Esophagus squamous epithelium (tissue), 5 donors: Measurements from ENCODE around the gene ECEL1. TPM values are rescaled to one million over a fixed set of nuclear protein-coding genes. Genes with fewer than 3 reads are reported as not detected.

Source experiments
- DNase-seq: peaks from one replicate; lab custom pipeline; 2025; lab: John Stamatoyannopoulos, UW
- H3K27ac ChIP-seq, 4 donors: fragments of 200-600 bp; sonication (generic); one replicate each; pipeline ENCODE4 v1.5.1; 2016 to 2019; ENCODE audit warnings: mild to moderate bottlenecking in 1 of 4
- H3K27me3 ChIP-seq, 4 donors: fragments of 200-600 bp; sonication (generic); 1 replicate in 3 of 4; 2 replicates in 1 of 4; pipeline versions ENCODE4 v1.5.1 to v1.6.0; 2017 to 2021; ENCODE audit warnings: antibody characterized with exemption in 1 of 4
- H3K36me3 ChIP-seq, 3 donors: fragments of 200-600 bp; sonication (generic); one replicate each; pipeline ENCODE4 v1.5.1; 2016 to 2019
- H3K4me1 ChIP-seq, 3 donors: fragments of 200-600 bp; sonication (generic); one replicate each; pipeline ENCODE4 v1.5.1; 2017 to 2019
- H3K4me3 ChIP-seq, 4 donors: fragments of 200-600 bp; sonication (generic); 1 replicate in 3 of 4; 2 replicates in 1 of 4; pipeline ENCODE4 v1.5.1; 2016 to 2019; ENCODE audit warnings: mild to moderate bottlenecking in 2 of 4, moderate library complexity in 1 of 4
- H3K9me3 ChIP-seq, 3 donors: fragments of 200-600 bp; sonication (generic); one replicate each; pipeline ENCODE4 v1.5.1; 2016 to 2019
- POLR2A ChIP-seq, 4 donors: fragments of 450-650 bp; IDR thresholded peaks; one replicate each; pipeline ENCODE4 v1.6.1; 2017; ENCODE audit warnings: antibody characterized with exemption in 4 of 4, mild to moderate bottlenecking in 4 of 4, moderate library complexity in 3 of 4
- WGBS, 2 donors: methylation state at CpG; one replicate each; pipeline ENCODE4 v1.1.5; 2018; 5-methylcytosine and 5-hydroxymethylcytosine counted together
- intact Hi-C: fragments of 100-400 bp; cut with DNase I; formaldehyde crosslinking; loops from one replicate; pipeline ENCODE4 v1.15.0; 2022
- total RNA-seq, 4 donors: library from RNA; depleted of rRNA; stranded (reverse); fragments of >200 nt; gene quantifications; one replicate each; pipeline ENCODE4 v1.1.0, GENCODE V29; 2016
- TF ChIP-seq, protein P1 (sequence below), 6 experiments: fragments of 450-650 bp in 4 of 6; fragments of 200-600 bp in 2 of 6; sonication (generic) in 2 of 6; IDR thresholded peaks; one replicate each; pipeline ENCODE4 v1.5.1; 2016 to 2019; ENCODE audit warnings: antibody characterized with exemption in 6 of 6, mild to moderate bottlenecking in 4 of 6, moderate library complexity in 4 of 6
- donor health status: DM: yes; HTN: yes; CAD: no.

ECEL1 gene
- total RNA-seq, 4 donors from 2014 or later: 0.19 TPM; not detected in 3

GRCh38 chr2:232483923-232484627 is 3.6 kb downstream of the ECEL1 start:
- 91 to 94% methylated on average over 3 to 4 of the region's 19 CpGs for WGBS, 2 donors
- H3K27me3 ChIP-seq: peaks cover 0 to 99% (median 14%) of the 10 kb centered on the region in 4 donors
- no peak overlapping the region for H3K27ac ChIP-seq
- H3K4me1 ChIP-seq: peaks cover 8 to 31% (median 27%) of the 10 kb centered on the region in 3 donors
- no peaks in the 10 kb centered on the region for H3K9me3 ChIP-seq
- intact Hi-C loops: no loop called here
- H3K36me3 ChIP-seq: no peaks in the 10 kb centered on the region
- no peak for DNase-seq
- no peak for TF ChIP-seq POLR2A (IDR thresholded peaks at IDR 0.05)
- TF ChIP-seq, protein P1, sequence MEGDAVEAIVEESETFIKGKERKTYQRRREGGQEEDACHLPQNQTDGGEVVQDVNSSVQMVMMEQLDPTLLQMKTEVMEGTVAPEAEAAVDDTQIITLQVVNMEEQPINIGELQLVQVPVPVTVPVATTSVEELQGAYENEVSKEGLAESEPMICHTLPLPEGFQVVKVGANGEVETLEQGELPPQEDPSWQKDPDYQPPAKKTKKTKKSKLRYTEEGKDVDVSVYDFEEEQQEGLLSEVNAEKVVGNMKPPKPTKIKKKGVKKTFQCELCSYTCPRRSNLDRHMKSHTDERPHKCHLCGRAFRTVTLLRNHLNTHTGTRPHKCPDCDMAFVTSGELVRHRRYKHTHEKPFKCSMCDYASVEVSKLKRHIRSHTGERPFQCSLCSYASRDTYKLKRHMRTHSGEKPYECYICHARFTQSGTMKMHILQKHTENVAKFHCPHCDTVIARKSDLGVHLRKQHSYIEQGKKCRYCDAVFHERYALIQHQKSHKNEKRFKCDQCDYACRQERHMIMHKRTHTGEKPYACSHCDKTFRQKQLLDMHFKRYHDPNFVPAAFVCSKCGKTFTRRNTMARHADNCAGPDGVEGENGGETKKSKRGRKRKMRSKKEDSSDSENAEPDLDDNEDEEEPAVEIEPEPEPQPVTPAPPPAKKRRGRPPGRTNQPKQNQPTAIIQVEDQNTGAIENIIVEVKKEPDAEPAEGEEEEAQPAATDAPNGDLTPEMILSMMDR (IDR thresholded peaks at IDR 0.05): no peak
- H3K4me3 ChIP-seq: no peak overlapping the region

DNA sequence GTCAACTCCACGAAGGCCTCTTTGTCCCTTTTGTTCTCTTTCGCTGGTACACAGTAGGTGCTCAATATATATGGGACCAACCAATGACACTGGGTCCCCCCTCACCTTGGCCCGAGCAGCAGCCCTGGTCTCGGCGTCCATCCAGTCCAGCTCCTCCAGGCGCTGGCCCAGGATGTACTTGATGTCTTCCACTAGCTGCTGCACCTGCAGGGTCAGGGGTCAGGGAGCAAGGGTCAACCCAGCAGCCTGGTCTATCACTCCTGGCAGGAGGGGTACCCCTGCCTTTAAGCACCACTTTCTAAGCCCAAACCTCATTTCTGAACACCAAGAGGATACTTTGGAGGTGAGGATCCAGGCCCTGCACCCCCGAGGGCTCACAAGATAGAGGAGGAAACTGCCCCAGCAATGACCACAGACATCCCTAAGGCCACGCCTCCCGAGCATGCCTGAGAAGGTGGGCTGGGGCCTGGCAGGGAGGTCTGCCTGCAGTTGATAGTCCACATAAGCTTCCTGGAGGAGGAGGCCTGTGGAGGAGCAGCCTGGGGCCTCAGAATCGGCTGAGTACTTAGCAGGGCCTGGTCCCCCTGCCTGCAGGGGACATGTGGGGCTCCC is 4.2 kb downstream of the ECEL1 start:
- DNase-seq: no peak
- intact Hi-C loops: no loop called here

GRCh38 chr2:232482301-232483238 is 5.1 kb downstream of the ECEL1 start:
- no peaks in the 10 kb centered on the region for H3K9me3 ChIP-seq
- 81 to 82% methylated on average over 11 to 16 of the region's 31 CpGs for WGBS, 2 donors
- no peaks in the 10 kb centered on the region for H3K36me3 ChIP-seq
- intact Hi-C loops: no loop called here
- TF ChIP-seq POLR2A (IDR thresholded peaks at IDR 0.05): no peak
- TF ChIP-seq, protein P1 (IDR thresholded peaks at IDR 0.05): no peak
- no peak overlapping the region for H3K27ac ChIP-seq
- H3K4me3 ChIP-seq: no peak overlapping the region
- DNase-seq: no peak
- H3K27me3 ChIP-seq: peaks cover 0 to 89% (median 12%) of the 10 kb centered on the region in 4 donors
- H3K4me1 ChIP-seq: peaks cover 8 to 25% (median 24%) of the 10 kb centered on the region in 3 donors

More for the DNA sequence above, 4.2 kb downstream of the ECEL1 start:
- WGBS, 2 donors: 89% methylated on average over 6 of the region's 10 CpGs; no CpG with 5 or more reads in 1 of the 2 donors
- Histone ChIP-seq H3K27me3 (peaks cover 0 to 94% (median 14%) of the 10 kb centered on the region in 4 donors), H3K4me3 (no peak overlapping the region), H3K4me1 (peaks cover 8 to 31% (median 27%) of the 10 kb centered on the region in 3 donors), H3K27ac (no peak overlapping the region), H3K9me3 (no peaks in the 10 kb centered on the region), H3K36me3 (no peaks in the 10 kb centered on the region)
- TF ChIP-seq, protein P1 (IDR thresholded peaks at IDR 0.05): no peak
- no peak for TF ChIP-seq POLR2A (IDR thresholded peaks at IDR 0.05)

GRCh38 chr2:232481322-232482140 is 6.1 kb downstream of the ECEL1 start:
- Histone ChIP-seq H3K4me1 (peaks cover 3 to 15% (median 14%) of the 10 kb centered on the region in 3 donors), H3K9me3 (no peaks in the 10 kb centered on the region), H3K27ac (no peak overlapping the region), H3K36me3 (no peaks in the 10 kb centered on the region), H3K27me3 (peaks cover 0 to 87% (median 8%) of the 10 kb centered on the region in 4 donors), H3K4me3 (no peak overlapping the region)
- intact Hi-C loops: no loop called here
- WGBS, 2 donors: 78 to 83% methylated on average over 6 to 14 of the region's 29 CpGs
- TF ChIP-seq, protein P1 (IDR thresholded peaks at IDR 0.05): no peak
- TF ChIP-seq POLR2A (IDR thresholded peaks at IDR 0.05): no peak
- DNase-seq: no peak
